SK-N-SH treated with all-trans-retinoic acid at 6 μM for 48 hours (cell line): ENCODE measurements around the gene YJEFN3.

Source experiments
- ATAC-seq: fragments of 200-7000 bp; cut with Tn5 transposase; 3 replicates; pipeline ENCODE4 v1.9.1; 2020; ENCODE audit warnings: mild to moderate bottlenecking, moderate library complexity
- ARNTL ChIP-seq: fragments of 450-650 bp; formaldehyde crosslinking; IDR thresholded peaks from 2 replicates; pipeline ENCODE4 v1.5.0; 2020; ENCODE audit warnings: low read depth, mild to moderate bottlenecking, moderate library complexity, borderline replicate concordance
- BACH2 ChIP-seq: fragments of 250-450 bp; sonication (Bioruptor Pico); IDR thresholded peaks from 2 replicates; pipeline ENCODE4 v1.9.0; 2021; ENCODE audit warnings: mild to moderate bottlenecking, borderline replicate concordance
- CSDC2 ChIP-seq: fragments of 250-450 bp; sonication (Bioruptor Pico); IDR thresholded peaks from 2 replicates; pipeline ENCODE4 v1.5.0; 2020; ENCODE audit warnings: mild to moderate bottlenecking, moderate library complexity
- ESRRG ChIP-seq: fragments of 250-450 bp; sonication (Bioruptor Pico); IDR thresholded peaks from 2 replicates; pipeline ENCODE4 v1.6.1; 2021; ENCODE audit warnings: mild to moderate bottlenecking
- GLIS3 ChIP-seq: fragments of 250-450 bp; sonication (Bioruptor Pico); IDR thresholded peaks from 2 replicates; pipeline ENCODE4 v1.5.0; 2020; ENCODE audit warnings: mild to moderate bottlenecking, moderate library complexity
- ISL1 ChIP-seq: fragments of 250-450 bp; sonication (Bioruptor Pico); IDR thresholded peaks from 2 replicates; pipeline ENCODE4 v2.1.2; 2022; ENCODE audit warnings: mild to moderate bottlenecking, moderate library complexity
- OSR1 ChIP-seq: fragments of 250-450 bp; sonication (Bioruptor Pico); IDR thresholded peaks from 2 replicates; pipeline ENCODE4 v1.8.0; 2022; ENCODE audit warnings: moderate library complexity, mild to moderate bottlenecking, inconsistent platforms
- PPARA ChIP-seq: fragments of 250-450 bp; sonication (Bioruptor Pico); IDR thresholded peaks from 2 replicates; pipeline ENCODE4 v1.5.0; 2020; ENCODE audit warnings: mild to moderate bottlenecking, borderline replicate concordance
- RARB ChIP-seq: fragments of 250-450 bp; sonication (Bioruptor Pico); IDR thresholded peaks from 2 replicates; pipeline ENCODE4 v1.8.0; 2021; ENCODE audit warnings: mild to moderate bottlenecking, moderate library complexity
- SNAI2 ChIP-seq: fragments of 250-450 bp; sonication (Bioruptor Pico); IDR thresholded peaks from 2 replicates; pipeline ENCODE4 v1.5.0; 2020; ENCODE audit warnings: mild to moderate bottlenecking, moderate library complexity
- TCF4 ChIP-seq: fragments of 250-450 bp; sonication (Bioruptor Pico); IDR thresholded peaks from 2 replicates; pipeline ENCODE4 v1.8.0; 2021; ENCODE audit warnings: mild to moderate bottlenecking, moderate library complexity, borderline replicate concordance
- TOX ChIP-seq: fragments of 250-450 bp; sonication (Bioruptor Pico); IDR thresholded peaks from 2 replicates; pipeline ENCODE4 v1.8.0; 2021; ENCODE audit warnings: mild to moderate bottlenecking, moderate library complexity, borderline replicate concordance
- ZC3H10 ChIP-seq: fragments of 250-450 bp; sonication (Bioruptor Pico); IDR thresholded peaks from 2 replicates; pipeline ENCODE4 v1.5.1; 2021; ENCODE audit warnings: mild to moderate bottlenecking, moderate library complexity
- ZFP3 ChIP-seq: fragments of 250-450 bp; sonication (Bioruptor Pico); IDR thresholded peaks from 2 replicates; pipeline ENCODE4 v1.5.0; 2020; ENCODE audit warnings: mild to moderate bottlenecking, moderate library complexity
- ZFP30 ChIP-seq: fragments of 450-650 bp; formaldehyde crosslinking; IDR thresholded peaks from 2 replicates; pipeline ENCODE4 v1.5.0; 2022; ENCODE audit warnings: mild to moderate bottlenecking, moderate library complexity
- ZNF565 ChIP-seq: fragments of 450-650 bp; formaldehyde crosslinking; conservative IDR thresholded peaks from 2 replicates; pipeline ENCODE4 v1.5.0; 2020; ENCODE audit warnings: low read depth, mild to moderate bottlenecking, moderate library complexity
- ZNF70 ChIP-seq: fragments of 450-650 bp; formaldehyde crosslinking; IDR thresholded peaks from 2 replicates; pipeline ENCODE4 v1.5.0; 2020; ENCODE audit warnings: mild to moderate bottlenecking, moderate library complexity
- ZNF8 ChIP-seq: fragments of 450-650 bp; formaldehyde crosslinking; IDR thresholded peaks from 2 replicates; pipeline ENCODE4 v1.5.0; 2020; ENCODE audit warnings: mild to moderate bottlenecking, moderate library complexity
- TF ChIP-seq, protein P1 (sequence below): fragments of 250-450 bp; sonication (Bioruptor Pico); IDR thresholded peaks from 2 replicates; pipeline ENCODE4 v1.8.0; 2021; ENCODE audit warnings: low read depth, mild to moderate bottlenecking, moderate library complexity, borderline replicate concordance
- TF ChIP-seq, protein P2 (sequence below): fragments of 250-450 bp; sonication (Bioruptor Pico); IDR thresholded peaks from 2 replicates; pipeline ENCODE4 v1.8.0; 2020; ENCODE audit warnings: mild to moderate bottlenecking, moderate library complexity, borderline replicate concordance
- TF ChIP-seq, protein P3 (sequence below): fragments of 250-450 bp; sonication (Bioruptor Pico); IDR thresholded peaks from 2 replicates; pipeline ENCODE4 v1.5.1; 2021; ENCODE audit warnings: mild to moderate bottlenecking, moderate library complexity
- TF ChIP-seq, protein P4 (sequence below): fragments of 250-450 bp; sonication (Bioruptor Pico); IDR thresholded peaks from 2 replicates; pipeline ENCODE4 v1.5.1; 2020; ENCODE audit warnings: low read depth, mild to moderate bottlenecking, moderate library complexity
- TF ChIP-seq, protein P5 (sequence below): fragments of 250-450 bp; sonication (Bioruptor Pico); IDR thresholded peaks from 2 replicates; pipeline ENCODE4 v1.5.0; 2020; ENCODE audit warnings: mild to moderate bottlenecking, moderate library complexity

The YJEFN3 gene

DNA sequence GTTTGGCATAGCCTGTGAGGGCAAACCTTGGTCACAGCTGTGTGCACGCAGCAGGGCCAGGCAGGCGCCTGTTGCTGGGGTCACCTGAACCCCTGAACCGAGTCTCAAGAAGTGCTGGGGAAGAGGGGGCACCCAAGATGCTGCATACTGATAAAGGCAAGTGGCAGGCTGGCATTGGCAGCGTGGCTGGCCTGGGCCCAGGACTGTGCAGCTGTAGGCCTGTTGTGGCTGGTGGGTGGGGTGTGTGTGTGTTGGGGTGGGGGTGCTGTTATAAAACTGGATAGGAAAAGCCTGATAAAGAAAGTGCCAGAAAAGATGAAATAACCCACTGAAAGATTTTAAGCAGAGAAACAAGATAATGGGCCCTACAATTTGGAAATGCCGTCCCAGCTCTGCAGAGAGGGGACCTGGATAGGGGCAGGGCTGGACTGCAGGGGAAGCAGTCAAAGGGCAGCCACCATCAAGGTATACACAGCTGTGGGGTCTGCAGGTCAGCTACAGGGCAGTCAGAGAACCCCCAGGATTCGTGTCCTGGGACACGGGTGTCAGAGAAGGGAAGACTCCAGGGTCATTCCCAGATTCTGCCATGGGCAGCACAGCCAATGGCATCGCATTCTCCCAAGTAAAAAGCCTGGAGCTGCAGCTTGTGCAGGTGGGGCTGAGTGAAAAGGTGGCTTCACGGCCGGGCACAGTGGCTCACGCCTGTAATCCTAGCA lies 42.5 kb downstream of the YJEFN3 start (continued):
- no peak for TF ChIP-seq ARNTL (CRISPR knock-in tag)
- TF ChIP-seq, protein P1, sequence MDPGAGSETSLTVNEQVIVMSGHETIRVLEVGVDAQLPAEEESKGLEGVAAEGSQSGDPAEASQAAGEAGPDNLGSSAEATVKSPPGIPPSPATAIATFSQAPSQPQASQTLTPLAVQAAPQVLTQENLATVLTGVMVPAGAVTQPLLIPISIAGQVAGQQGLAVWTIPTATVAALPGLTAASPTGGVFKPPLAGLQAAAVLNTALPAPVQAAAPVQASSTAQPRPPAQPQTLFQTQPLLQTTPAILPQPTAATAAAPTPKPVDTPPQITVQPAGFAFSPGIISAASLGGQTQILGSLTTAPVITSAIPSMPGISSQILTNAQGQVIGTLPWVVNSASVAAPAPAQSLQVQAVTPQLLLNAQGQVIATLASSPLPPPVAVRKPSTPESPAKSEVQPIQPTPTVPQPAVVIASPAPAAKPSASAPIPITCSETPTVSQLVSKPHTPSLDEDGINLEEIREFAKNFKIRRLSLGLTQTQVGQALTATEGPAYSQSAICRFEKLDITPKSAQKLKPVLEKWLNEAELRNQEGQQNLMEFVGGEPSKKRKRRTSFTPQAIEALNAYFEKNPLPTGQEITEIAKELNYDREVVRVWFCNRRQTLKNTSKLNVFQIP: no peak
- no peak for TF ChIP-seq ZC3H10 (CRISPR knock-in tag)
- TF ChIP-seq GLIS3 (CRISPR knock-in tag): no peak
- no peak for TF ChIP-seq ZFP30
- no peak for TF ChIP-seq ZNF565

DNA sequence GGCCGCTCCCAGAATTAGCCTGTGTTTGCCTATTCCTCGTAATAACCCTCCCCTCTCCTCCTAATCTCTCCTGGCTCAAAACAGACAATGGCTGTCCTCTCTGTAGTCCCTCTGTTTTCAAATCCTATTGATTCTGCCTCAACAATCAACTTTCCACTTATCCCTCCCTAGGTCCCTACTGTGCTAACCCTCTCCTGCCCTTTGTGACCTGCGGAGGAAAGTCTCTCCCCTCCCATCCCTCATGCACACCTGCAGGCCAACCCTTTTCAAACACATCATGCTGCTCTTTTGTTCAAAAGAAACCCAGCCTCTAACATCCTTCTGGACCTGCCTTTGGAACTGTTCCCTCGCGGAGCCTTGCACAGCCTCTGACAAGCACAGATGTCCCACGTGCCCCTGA lies 46.7 kb downstream of the YJEFN3 start:
- no peak for ATAC-seq
- TF ChIP-seq ZFP3 (CRISPR knock-in tag) (no peak), TCF4 (CRISPR knock-in tag) (no peak), ZC3H10 (CRISPR knock-in tag) (no peak), ZNF565 (no peak), RARB (CRISPR knock-in tag) (no peak), ESRRG (no peak)

DNA sequence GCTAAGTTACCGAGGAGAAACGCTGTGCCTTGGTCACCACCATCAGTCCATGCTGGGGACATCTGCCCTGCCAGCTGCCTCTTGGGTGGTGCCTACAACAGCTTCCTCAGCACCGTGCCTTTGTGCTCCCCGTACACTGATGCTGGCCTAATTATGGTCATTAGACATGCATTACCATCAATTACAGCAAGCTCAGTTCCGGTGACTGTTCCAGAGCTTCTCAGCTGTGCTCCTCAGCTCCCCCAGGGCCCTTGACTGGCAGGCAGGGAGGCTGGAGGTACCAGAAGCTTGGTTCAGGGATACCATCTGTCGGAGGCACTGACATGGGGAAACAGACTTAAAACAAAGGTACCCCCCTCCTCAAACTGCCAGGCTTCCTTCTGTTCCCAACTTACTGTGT lies 49.5 kb downstream of the YJEFN3 start:
- ATAC-seq: no peak
- TF ChIP-seq CSDC2 (CRISPR knock-in tag): no peak
- no peak for TF ChIP-seq OSR1
- no peak for TF ChIP-seq GLIS3 (CRISPR knock-in tag)
- TF ChIP-seq ARNTL (CRISPR knock-in tag): no peak
- no peak for TF ChIP-seq SNAI2 (CRISPR knock-in tag)
- no peak for TF ChIP-seq TOX (CRISPR knock-in tag)
- TF ChIP-seq ESRRG: no peak
- TF ChIP-seq ZC3H10 (CRISPR knock-in tag): no peak
- TF ChIP-seq, protein P2, sequence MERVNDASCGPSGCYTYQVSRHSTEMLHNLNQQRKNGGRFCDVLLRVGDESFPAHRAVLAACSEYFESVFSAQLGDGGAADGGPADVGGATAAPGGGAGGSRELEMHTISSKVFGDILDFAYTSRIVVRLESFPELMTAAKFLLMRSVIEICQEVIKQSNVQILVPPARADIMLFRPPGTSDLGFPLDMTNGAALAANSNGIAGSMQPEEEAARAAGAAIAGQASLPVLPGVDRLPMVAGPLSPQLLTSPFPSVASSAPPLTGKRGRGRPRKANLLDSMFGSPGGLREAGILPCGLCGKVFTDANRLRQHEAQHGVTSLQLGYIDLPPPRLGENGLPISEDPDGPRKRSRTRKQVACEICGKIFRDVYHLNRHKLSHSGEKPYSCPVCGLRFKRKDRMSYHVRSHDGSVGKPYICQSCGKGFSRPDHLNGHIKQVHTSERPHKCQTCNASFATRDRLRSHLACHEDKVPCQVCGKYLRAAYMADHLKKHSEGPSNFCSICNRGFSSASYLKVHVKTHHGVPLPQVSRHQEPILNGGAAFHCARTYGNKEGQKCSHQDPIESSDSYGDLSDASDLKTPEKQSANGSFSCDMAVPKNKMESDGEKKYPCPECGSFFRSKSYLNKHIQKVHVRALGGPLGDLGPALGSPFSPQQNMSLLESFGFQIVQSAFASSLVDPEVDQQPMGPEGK: no peak
- TF ChIP-seq ISL1 (CRISPR knock-in tag): no peak
- no peak for TF ChIP-seq ZNF70 (CRISPR knock-in tag)
- TF ChIP-seq PPARA (CRISPR knock-in tag): no peak
- TF ChIP-seq, protein P3, sequence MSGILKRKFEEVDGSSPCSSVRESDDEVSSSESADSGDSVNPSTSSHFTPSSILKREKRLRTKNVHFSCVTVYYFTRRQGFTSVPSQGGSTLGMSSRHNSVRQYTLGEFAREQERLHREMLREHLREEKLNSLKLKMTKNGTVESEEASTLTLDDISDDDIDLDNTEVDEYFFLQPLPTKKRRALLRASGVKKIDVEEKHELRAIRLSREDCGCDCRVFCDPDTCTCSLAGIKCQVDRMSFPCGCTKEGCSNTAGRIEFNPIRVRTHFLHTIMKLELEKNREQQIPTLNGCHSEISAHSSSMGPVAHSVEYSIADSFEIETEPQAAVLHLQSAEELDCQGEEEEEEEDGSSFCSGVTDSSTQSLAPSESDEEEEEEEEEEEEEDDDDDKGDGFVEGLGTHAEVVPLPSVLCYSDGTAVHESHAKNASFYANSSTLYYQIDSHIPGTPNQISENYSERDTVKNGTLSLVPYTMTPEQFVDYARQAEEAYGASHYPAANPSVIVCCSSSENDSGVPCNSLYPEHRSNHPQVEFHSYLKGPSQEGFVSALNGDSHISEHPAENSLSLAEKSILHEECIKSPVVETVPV (CRISPR knock-in tag): no peak
- TF ChIP-seq TCF4 (CRISPR knock-in tag): no peak
- TF ChIP-seq, protein P4, sequence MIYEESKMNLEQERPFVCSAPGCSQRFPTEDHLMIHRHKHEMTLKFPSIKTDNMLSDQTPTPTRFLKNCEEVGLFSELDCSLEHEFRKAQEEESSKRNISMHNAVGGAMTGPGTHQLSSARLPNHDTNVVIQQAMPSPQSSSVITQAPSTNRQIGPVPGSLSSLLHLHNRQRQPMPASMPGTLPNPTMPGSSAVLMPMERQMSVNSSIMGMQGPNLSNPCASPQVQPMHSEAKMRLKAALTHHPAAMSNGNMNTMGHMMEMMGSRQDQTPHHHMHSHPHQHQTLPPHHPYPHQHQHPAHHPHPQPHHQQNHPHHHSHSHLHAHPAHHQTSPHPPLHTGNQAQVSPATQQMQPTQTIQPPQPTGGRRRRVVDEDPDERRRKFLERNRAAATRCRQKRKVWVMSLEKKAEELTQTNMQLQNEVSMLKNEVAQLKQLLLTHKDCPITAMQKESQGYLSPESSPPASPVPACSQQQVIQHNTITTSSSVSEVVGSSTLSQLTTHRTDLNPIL (CRISPR knock-in tag): no peak
- no peak for TF ChIP-seq ZFP30
- TF ChIP-seq, protein P5, sequence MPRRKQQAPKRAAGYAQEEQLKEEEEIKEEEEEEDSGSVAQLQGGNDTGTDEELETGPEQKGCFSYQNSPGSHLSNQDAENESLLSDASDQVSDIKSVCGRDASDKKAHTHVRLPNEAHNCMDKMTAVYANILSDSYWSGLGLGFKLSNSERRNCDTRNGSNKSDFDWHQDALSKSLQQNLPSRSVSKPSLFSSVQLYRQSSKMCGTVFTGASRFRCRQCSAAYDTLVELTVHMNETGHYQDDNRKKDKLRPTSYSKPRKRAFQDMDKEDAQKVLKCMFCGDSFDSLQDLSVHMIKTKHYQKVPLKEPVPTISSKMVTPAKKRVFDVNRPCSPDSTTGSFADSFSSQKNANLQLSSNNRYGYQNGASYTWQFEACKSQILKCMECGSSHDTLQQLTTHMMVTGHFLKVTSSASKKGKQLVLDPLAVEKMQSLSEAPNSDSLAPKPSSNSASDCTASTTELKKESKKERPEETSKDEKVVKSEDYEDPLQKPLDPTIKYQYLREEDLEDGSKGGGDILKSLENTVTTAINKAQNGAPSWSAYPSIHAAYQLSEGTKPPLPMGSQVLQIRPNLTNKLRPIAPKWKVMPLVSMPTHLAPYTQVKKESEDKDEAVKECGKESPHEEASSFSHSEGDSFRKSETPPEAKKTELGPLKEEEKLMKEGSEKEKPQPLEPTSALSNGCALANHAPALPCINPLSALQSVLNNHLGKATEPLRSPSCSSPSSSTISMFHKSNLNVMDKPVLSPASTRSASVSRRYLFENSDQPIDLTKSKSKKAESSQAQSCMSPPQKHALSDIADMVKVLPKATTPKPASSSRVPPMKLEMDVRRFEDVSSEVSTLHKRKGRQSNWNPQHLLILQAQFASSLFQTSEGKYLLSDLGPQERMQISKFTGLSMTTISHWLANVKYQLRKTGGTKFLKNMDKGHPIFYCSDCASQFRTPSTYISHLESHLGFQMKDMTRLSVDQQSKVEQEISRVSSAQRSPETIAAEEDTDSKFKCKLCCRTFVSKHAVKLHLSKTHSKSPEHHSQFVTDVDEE (CRISPR knock-in tag): no peak
- TF ChIP-seq BACH2 (CRISPR knock-in tag): no peak
- TF ChIP-seq ZNF8 (CRISPR knock-in tag): no peak
- no peak for TF ChIP-seq RARB (CRISPR knock-in tag)
